ENCODE data around the gene PTPRG.

DNA sequence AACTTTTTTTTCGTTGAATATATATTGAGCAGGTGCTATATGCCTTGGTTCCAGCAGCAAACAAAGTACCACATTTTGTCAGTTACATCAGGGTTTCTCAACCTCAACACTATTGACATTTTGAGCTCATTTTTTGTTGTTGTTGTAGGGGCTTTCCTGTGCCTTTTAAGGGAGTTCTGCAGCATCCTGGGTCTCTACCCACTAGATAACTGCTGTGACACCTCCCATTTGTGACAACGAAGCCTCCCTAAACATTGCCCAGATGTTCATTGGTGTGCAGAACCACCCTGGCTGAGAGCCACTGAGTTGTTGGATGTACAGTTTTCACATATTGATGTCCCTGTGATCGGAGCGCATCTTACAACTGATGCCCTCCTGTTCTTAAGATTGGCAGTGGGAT lies 382.6 kb downstream of the PTPRG start:
- TF ChIP-seq, protein P1, sequence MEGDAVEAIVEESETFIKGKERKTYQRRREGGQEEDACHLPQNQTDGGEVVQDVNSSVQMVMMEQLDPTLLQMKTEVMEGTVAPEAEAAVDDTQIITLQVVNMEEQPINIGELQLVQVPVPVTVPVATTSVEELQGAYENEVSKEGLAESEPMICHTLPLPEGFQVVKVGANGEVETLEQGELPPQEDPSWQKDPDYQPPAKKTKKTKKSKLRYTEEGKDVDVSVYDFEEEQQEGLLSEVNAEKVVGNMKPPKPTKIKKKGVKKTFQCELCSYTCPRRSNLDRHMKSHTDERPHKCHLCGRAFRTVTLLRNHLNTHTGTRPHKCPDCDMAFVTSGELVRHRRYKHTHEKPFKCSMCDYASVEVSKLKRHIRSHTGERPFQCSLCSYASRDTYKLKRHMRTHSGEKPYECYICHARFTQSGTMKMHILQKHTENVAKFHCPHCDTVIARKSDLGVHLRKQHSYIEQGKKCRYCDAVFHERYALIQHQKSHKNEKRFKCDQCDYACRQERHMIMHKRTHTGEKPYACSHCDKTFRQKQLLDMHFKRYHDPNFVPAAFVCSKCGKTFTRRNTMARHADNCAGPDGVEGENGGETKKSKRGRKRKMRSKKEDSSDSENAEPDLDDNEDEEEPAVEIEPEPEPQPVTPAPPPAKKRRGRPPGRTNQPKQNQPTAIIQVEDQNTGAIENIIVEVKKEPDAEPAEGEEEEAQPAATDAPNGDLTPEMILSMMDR (IDR thresholded peaks at IDR 0.05; ENCODE audit: poor library complexity), result no peak
- TF ChIP-seq EZH2phosphoT487 (IDR thresholded peaks at IDR 0.05; ENCODE audit: low read depth, severe bottlenecking, unreplicated experiment), result no peak
- TF ChIP-seq EZH2 (IDR thresholded peaks at IDR 0.05; ENCODE audit: borderline replicate concordance), result no peak
